IMR-90 (cell line): ENCODE data around the gene GDF15. TPM values are rescaled to one million over a fixed set of nuclear protein-coding genes. Genes with fewer than 3 reads are reported as not detected.

Source experiments
- ATAC-seq: fragments of 200-7000 bp; cut with Tn5 transposase; 2 replicates; pipeline ENCODE4 v1.9.1; 2020; ENCODE audit warnings: low read depth, mild to moderate bottlenecking, moderate library complexity
- BruUV-seq: library from RNA; stranded (reverse); fragments of 400-500 nt; replicated peaks from 2 replicates; lab custom pipeline; 2021; lab: Mats Ljungman, UMichigan
- CTCF ChIA-PET: fragments of 300-600 bp; formaldehyde crosslinking; extraction: SDS; loops from one replicate; lab custom pipeline; 2021; ENCODE audit warnings: antibody characterized with exemption; lab: Yijun Ruan, JAX
- POLR2A ChIA-PET: fragments of 300-600 bp; sonication (Branson Sonifier 250); formaldehyde crosslinking; loops from one replicate; lab custom pipeline; 2022; ENCODE audit warnings: antibody characterized with exemption; ENCODE audit not compliant: unreplicated experiment; lab: Charles Lee
- DNase-seq: peaks from one replicate; pipeline ENCODE4 v3.0.0; 2013
- H2AFZ ChIP-seq: replicated peaks from 2 replicates; pipeline ENCODE3; 2013; ENCODE audit warnings: low read length, mild to moderate bottlenecking; ENCODE audit not compliant: poor library complexity
- H2AK5ac ChIP-seq: 2 replicates; pipeline ENCODE4 v1.6.1; 2013; ENCODE audit warnings: low read depth, low read length, inconsistent platforms
- H2AK9ac ChIP-seq: replicated peaks from 2 replicates; pipeline ENCODE3; 2013; ENCODE audit warnings: mild to moderate bottlenecking, low read depth, low read length, moderate library complexity; ENCODE audit not compliant: poor library complexity
- H2BK120ac ChIP-seq: 2 replicates; pipeline ENCODE4 v1.6.1; 2013; ENCODE audit warnings: low read depth, low read length, inconsistent platforms
- H2BK15ac ChIP-seq: 3 replicates; pipeline ENCODE4 v1.6.1; 2013; ENCODE audit warnings: low read depth, low read length, inconsistent platforms
- H2BK20ac ChIP-seq: 2 replicates; pipeline ENCODE4 v1.6.1; 2013; ENCODE audit warnings: low read depth, mild to moderate bottlenecking, inconsistent platforms, low read length, moderate library complexity
- H2BK5ac ChIP-seq: 2 replicates; pipeline ENCODE4 v1.6.1; 2013; ENCODE audit warnings: mild to moderate bottlenecking, low read depth, low read length, inconsistent platforms; ENCODE audit not compliant: poor library complexity, severe bottlenecking
- H3K14ac ChIP-seq: replicated peaks from 2 replicates; pipeline ENCODE4 v1.6.1; 2013; ENCODE audit warnings: low read depth, low read length, inconsistent platforms
- H3K18ac ChIP-seq: 2 replicates; pipeline ENCODE4 v1.6.1; 2013; ENCODE audit warnings: low read depth, low read length, control low read depth
- H3K23ac ChIP-seq: 2 replicates; pipeline ENCODE4 v1.6.1; 2013; ENCODE audit warnings: low read depth, low read length, inconsistent platforms
- H3K27ac ChIP-seq: 2 replicates; pipeline ENCODE4 v1.5.1; 2013; ENCODE audit warnings: mild to moderate bottlenecking, control low read depth, low read length; ENCODE audit not compliant: insufficient read depth
- H3K27me3 ChIP-seq: 2 replicates; pipeline ENCODE4 v1.6.1; 2013; ENCODE audit warnings: low read length; ENCODE audit not compliant: control insufficient read depth, insufficient read depth
- H3K36me3 ChIP-seq: 2 replicates; pipeline ENCODE4 v1.6.1; 2013; ENCODE audit warnings: low read length, mixed read lengths; ENCODE audit not compliant: control insufficient read depth, insufficient read depth
- H3K4ac ChIP-seq: 2 replicates; pipeline ENCODE4 v1.6.1; 2013; ENCODE audit warnings: low read depth, low read length, inconsistent platforms
- H3K4me1 ChIP-seq: 2 replicates; pipeline ENCODE4 v1.6.1; 2013; ENCODE audit warnings: low read length, mixed read lengths; ENCODE audit not compliant: control insufficient read depth, insufficient read depth
- H3K4me2 ChIP-seq: 2 replicates; pipeline ENCODE4 v1.6.1; 2013; ENCODE audit warnings: low read depth, mild to moderate bottlenecking, control low read depth, low read length, moderate library complexity
- H3K4me3 ChIP-seq: 2 replicates; pipeline ENCODE4 v1.5.1; 2013; ENCODE audit warnings: low read depth, mild to moderate bottlenecking, control low read depth, low read length, moderate library complexity; ENCODE audit not compliant: insufficient read depth
- H3K56ac ChIP-seq: 2 replicates; pipeline ENCODE4 v1.6.1; 2013; ENCODE audit warnings: low read length, inconsistent platforms; ENCODE audit not compliant: insufficient read depth; ENCODE audit errors: extremely low read depth
- H3K79me1 ChIP-seq, 2 experiments: 2 replicates each; pipeline ENCODE4 v1.6.1; 2013; ENCODE audit warnings: low read length in 2 of 2, inconsistent platforms in 1 of 2, low read depth in 1 of 2
- H3K9ac ChIP-seq: 2 replicates; pipeline ENCODE4 v1.6.1; 2013; ENCODE audit warnings: low read depth, low read length, control low read depth
- H3K9me1 ChIP-seq: 2 replicates; pipeline ENCODE4 v1.6.1; 2013; ENCODE audit warnings: low read length, inconsistent platforms; ENCODE audit not compliant: insufficient read depth
- H3K9me3 ChIP-seq: 2 replicates; pipeline ENCODE4 v1.6.1; 2013; ENCODE audit warnings: low read length; ENCODE audit not compliant: control insufficient read depth, insufficient read depth
- H4K20me1 ChIP-seq: 2 replicates; pipeline ENCODE4 v1.6.1; 2013; ENCODE audit warnings: low read length, inconsistent platforms; ENCODE audit not compliant: insufficient read depth
- H4K5ac ChIP-seq: 2 replicates; pipeline ENCODE4 v1.6.1; 2013; ENCODE audit warnings: mild to moderate bottlenecking, low read depth, low read length, control low read depth
- H4K8ac ChIP-seq, 2 experiments: 2 replicates each; pipeline ENCODE4 v1.6.1; 2013; ENCODE audit warnings: low read depth in 2 of 2, low read length in 2 of 2, control low read depth in 1 of 2, inconsistent platforms in 1 of 2
- H4K91ac ChIP-seq: 2 replicates; pipeline ENCODE4 v1.6.1; 2013; ENCODE audit warnings: low read depth, low read length, inconsistent platforms; ENCODE audit not compliant: insufficient read depth
- BHLHE40 ChIP-seq: fragments of 150-350 bp; IDR thresholded peaks from 2 replicates; pipeline ENCODE4 v1.6.1; 2016; ENCODE audit warnings: mild to moderate bottlenecking, low read depth, low read length
- CEBPB ChIP-seq: IDR thresholded peaks from 2 replicates; pipeline ENCODE4 v1.6.1; 2012; ENCODE audit warnings: low read depth, low read length, improper control_type of control experiment
- CHD1 ChIP-seq: IDR thresholded peaks from 2 replicates; pipeline ENCODE4 v1.6.1; 2012; ENCODE audit warnings: low read depth, low read length, improper control_type of control experiment
- CTCF ChIP-seq: conservative IDR thresholded peaks from 2 replicates; pipeline ENCODE4 v1.5.1; 2012; ENCODE audit warnings: mild to moderate bottlenecking, low read depth, low read length, improper control_type of control experiment
- FOS ChIP-seq: fragments of 150-350 bp; IDR thresholded peaks from 2 replicates; pipeline ENCODE4 v1.6.1; 2016; ENCODE audit warnings: low read depth, low read length
- MAFK ChIP-seq: IDR thresholded peaks from 2 replicates; pipeline ENCODE4 v1.6.1; 2012; ENCODE audit warnings: low read depth, low read length, improper control_type of control experiment
- MAZ ChIP-seq: IDR thresholded peaks from 2 replicates; pipeline ENCODE4 v1.6.1; 2012; ENCODE audit warnings: low read depth, mild to moderate bottlenecking, low read length, improper control_type of control experiment, moderate library complexity, borderline replicate concordance
- MXI1 ChIP-seq: IDR thresholded peaks from 2 replicates; pipeline ENCODE4 v1.6.1; 2012; ENCODE audit warnings: low read depth, mild to moderate bottlenecking, low read length, moderate library complexity, borderline replicate concordance
- NFE2L2 ChIP-seq: fragments of 150-350 bp; IDR thresholded peaks from 2 replicates; pipeline ENCODE4 v1.6.1; 2016; ENCODE audit warnings: low read depth, mild to moderate bottlenecking, low read length
- POLR2A ChIP-seq: IDR thresholded peaks from 2 replicates; pipeline ENCODE4 v1.6.1; 2012; ENCODE audit warnings: mild to moderate bottlenecking, low read depth, low read length
- RAD21 ChIP-seq: IDR thresholded peaks from 2 replicates; pipeline ENCODE4 v1.6.1; 2012; ENCODE audit warnings: low read length, improper control_type of control experiment
- RCOR1 ChIP-seq: IDR thresholded peaks from 2 replicates; pipeline ENCODE4 v1.6.1; 2012; ENCODE audit warnings: mild to moderate bottlenecking, low read length, improper control_type of control experiment; ENCODE audit not compliant: insufficient replicate concordance
- RFX5 ChIP-seq: IDR thresholded peaks from 2 replicates; pipeline ENCODE4 v1.8.0; 2012; ENCODE audit warnings: low read depth, mild to moderate bottlenecking, low read length, moderate library complexity
- SMC3 ChIP-seq: fragments of 150-350 bp; IDR thresholded peaks from 2 replicates; pipeline ENCODE4 v1.6.1; 2016; ENCODE audit warnings: low read depth, mild to moderate bottlenecking, antibody characterized with exemption, low read length, moderate library complexity
- WGBS, 2 experiments: methylation state at CpG; one replicate each; pipeline versions ENCODE4 v1.1.5 to v1.1.7; 2013; ENCODE audit warnings: missing lambda C conversion rate in 2 of 2; ENCODE audit not compliant: insufficient read length in 1 of 2; ENCODE audit errors: extremely low coverage in 2 of 2; 5-methylcytosine and 5-hydroxymethylcytosine counted together
- dilution Hi-C: fragments of 300-500 bp; cut with HindIII; formaldehyde crosslinking; loops from one replicate; pipeline ENCODE4 v1.14.3; 2018; ENCODE audit warnings: low sequenced_read_pairs; ENCODE audit not compliant: unreplicated experiment
- in situ Hi-C: fragments of 300-500 bp; cut with MboI; formaldehyde crosslinking; loops from 3 replicates; pipeline ENCODE4 v1.14.3; 2019; ENCODE audit warnings: low sequenced_read_pairs, inconsistent platforms, mixed read lengths
- intact Hi-C: fragments of 100-400 bp; cut with micrococcal nuclease; formaldehyde crosslinking; loops from 2 replicates; pipeline ENCODE4 v1.10.0; 2022
- polyA plus RNA-seq, 3 experiments: library from polyadenylated mRNA; depleted of rRNA; stranded (reverse); fragments of >200 nt; gene quantifications; 2 replicates each; pipeline ENCODE4 v1.2.3, GENCODE V29; 2012; ENCODE audit warnings: low replicate concordance in 1 of 3
- total RNA-seq: library from RNA; depleted of rRNA; stranded (reverse); fragments of >200 nt; gene quantifications from 2 replicates; pipeline ENCODE4 v1.2.3, GENCODE V29; 2012
- TF ChIP-seq, protein P1 (sequence below): fragments of 150-350 bp; IDR thresholded peaks from 2 replicates; pipeline ENCODE4 v1.6.1; 2017; ENCODE audit warnings: mild to moderate bottlenecking, antibody characterized with exemption, low read length, low read depth
- TF ChIP-seq, protein P2 (sequence below): fragments of 150-350 bp; IDR thresholded peaks from 2 replicates; pipeline ENCODE4 v1.6.1; 2016; ENCODE audit warnings: low read depth, mild to moderate bottlenecking, low read length, moderate library complexity, borderline replicate concordance

GDF15 gene
- total and polyA plus RNA-seq, 2 of the 4 experiments (the other 2 are of a cell fraction) = 5.6 to 49.8 TPM

- Histone ChIP-seq H3K14ac (peak overlapping the region; percentile 100), H3K79me1 (peaks cover 0 to 20% of the 10 kb centered on the region in 2 experiments; a peak in 2 of 4 replicates), H3K36me3 (no peaks in the 10 kb centered on the region), H3K23ac (peak overlapping the region; percentile 97), H2AFZ (peak overlapping the region; percentile 85), H3K27me3 (no peaks in the 10 kb centered on the region), H2BK15ac (peak overlapping the region; percentile 100), H4K91ac (peak overlapping the region; percentile 100), H3K9ac (peak overlapping the region; percentile 52), H3K56ac (peak overlapping the region; percentile 77), H3K4me2 (no peak overlapping the region), H3K4me3 (no peak overlapping the region), H3K9me3 (no peaks in the 10 kb centered on the region), H3K4ac (peak overlapping the region; percentile 100), H2BK20ac (peak overlapping the region; percentile 98), H2BK5ac (peak overlapping the region; percentile 98), H3K4me1 (peaks cover 12% of the 10 kb centered on the region), H2AK5ac (peak overlapping the region; percentile 99), H3K27ac (peak overlapping the region; percentile 95), H3K9me1 (peaks cover 17% of the 10 kb centered on the region), H4K5ac (peak overlapping the region; percentile 99), H4K8ac (peak overlapping the region; percentile 99 to 100), H2BK120ac (peak overlapping the region; percentile 99), H3K18ac (peak overlapping the region; percentile 98), H2AK9ac (peak overlapping the region; percentile 99), H4K20me1 (no peaks in the 10 kb centered on the region)
- ATAC-seq = no peak
- WGBS, 2 experiments = no CpG with 5 or more reads among the region's 4 CpGs
- no peak for TF ChIP-seq CHD1
- TF ChIP-seq, protein P1, sequence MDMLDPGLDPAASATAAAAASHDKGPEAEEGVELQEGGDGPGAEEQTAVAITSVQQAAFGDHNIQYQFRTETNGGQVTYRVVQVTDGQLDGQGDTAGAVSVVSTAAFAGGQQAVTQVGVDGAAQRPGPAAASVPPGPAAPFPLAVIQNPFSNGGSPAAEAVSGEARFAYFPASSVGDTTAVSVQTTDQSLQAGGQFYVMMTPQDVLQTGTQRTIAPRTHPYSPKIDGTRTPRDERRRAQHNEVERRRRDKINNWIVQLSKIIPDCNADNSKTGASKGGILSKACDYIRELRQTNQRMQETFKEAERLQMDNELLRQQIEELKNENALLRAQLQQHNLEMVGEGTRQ = no peak
- no peak for TF ChIP-seq MAFK
- no peak for TF ChIP-seq CEBPB
- no peak for TF ChIP-seq CTCF
- TF ChIP-seq RAD21 = no peak
- no peak for TF ChIP-seq MXI1
- TF ChIP-seq NFE2L2 = no peak
- no peak for TF ChIP-seq FOS
- no peak for TF ChIP-seq POLR2A
- no peak for TF ChIP-seq RCOR1
- TF ChIP-seq, protein P2, sequence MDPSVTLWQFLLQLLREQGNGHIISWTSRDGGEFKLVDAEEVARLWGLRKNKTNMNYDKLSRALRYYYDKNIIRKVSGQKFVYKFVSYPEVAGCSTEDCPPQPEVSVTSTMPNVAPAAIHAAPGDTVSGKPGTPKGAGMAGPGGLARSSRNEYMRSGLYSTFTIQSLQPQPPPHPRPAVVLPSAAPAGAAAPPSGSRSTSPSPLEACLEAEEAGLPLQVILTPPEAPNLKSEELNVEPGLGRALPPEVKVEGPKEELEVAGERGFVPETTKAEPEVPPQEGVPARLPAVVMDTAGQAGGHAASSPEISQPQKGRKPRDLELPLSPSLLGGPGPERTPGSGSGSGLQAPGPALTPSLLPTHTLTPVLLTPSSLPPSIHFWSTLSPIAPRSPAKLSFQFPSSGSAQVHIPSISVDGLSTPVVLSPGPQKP = no peak
- no peak for TF ChIP-seq SMC3
- no peak for TF ChIP-seq BHLHE40
- no peak for TF ChIP-seq RFX5
- TF ChIP-seq MAZ = no peak
- dilution Hi-C loops = no loop called here
- ChIA-PET CTCF (no interaction called here), POLR2A (no interaction called here)
- intact Hi-C loops = no loop called here
- in situ Hi-C loops = no loop called here
- no peak for DNase-seq
- no TSS peak for BruUV-seq
Observed at GRCh38 chr19:18373407-18373891, 12.5 kb upstream of the GDF15 start.
